Right ventricle myocardium superior (tissue), 1 donor: ENCODE measurements around the gene ECE2. TPM values are rescaled to one million over a fixed set of nuclear protein-coding genes. Genes with fewer than 3 reads are reported as not detected.

Source experiments
- ATAC-seq: fragments of 200-7000 bp; cut with Tn5 transposase; one replicate; pipeline ENCODE4 v1.9.1; 2020; ENCODE audit warnings: mild to moderate bottlenecking; ENCODE audit not compliant: poor library complexity
- DNase-seq: peaks from one replicate; pipeline ENCODE4 v3.0.0-alpha.2; 2020
- intact Hi-C: fragments of 100-400 bp; cut with DNase I; formaldehyde crosslinking; loops from one replicate; pipeline ENCODE4 v1.11.2; 2022
- total RNA-seq: library from RNA; stranded (reverse); fragmentation: NEBNext Ultra II Directional; extraction: Animal tissue kit (Norgen Biotek cat#: 25700); gene quantifications from one replicate; pipeline ENCODE4 v1.2.1, GENCODE V29; 2021
- donor health status: DM: no; HTN: yes; CAD: no; lungs with severe emphysema.

Gene ECE2
- total RNA-seq, 1 donor from 2014 or later, result not detected

- DNase-seq (no peak), ATAC-seq (no peak)
- intact Hi-C loops, result no loop called here
These were observed 36.6 kb upstream of the ECE2 start for GRCh38 chr3:184239221-184239620.

- DNase-seq (no peak), ATAC-seq (no peak)
- intact Hi-C loops, result no loop called here
These were observed 36.1 kb upstream of the ECE2 start for GRCh38 chr3:184239708-184240107.

- intact Hi-C loops, result no loop called here
- ATAC-seq (no peak), DNase-seq (no peak)
These were observed 35.3 kb upstream of the ECE2 start for GRCh38 chr3:184240384-184241140.

- intact Hi-C loops, result no loop called here
- no peak for DNase-seq
- ATAC-seq, result no peak
These were observed 34.7 kb upstream of the ECE2 start for GRCh38 chr3:184241141-184241446.

- intact Hi-C loops, result no loop called here
- peak; percentile 62 for DNase-seq
- ATAC-seq, result peak; percentile 80
These were observed 34.1 kb upstream of the ECE2 start for GRCh38 chr3:184241447-184242296.

- ATAC-seq, result no peak
- DNase-seq, result no peak
- intact Hi-C loops, result no loop called here
These were observed 33.5 kb upstream of the ECE2 start for GRCh38 chr3:184242297-184242685.

GRCh38 chr3:184248454-184249411 lies 27.1 kb upstream of the ECE2 start, which contains the start of gene ALG3:
Gene ALG3 (minus strand): TSS chr3:184248962. CDS start chr3:184248940, 22 bp downstream.
- ATAC-seq, result peak; percentile 90
- intact Hi-C loops, result loop anchor here (5.0 kb wide), 1 partner anchor 111 kb away; the partner anchor contains the start of gene EIF2B5
- peak; percentile 89 for DNase-seq

- intact Hi-C loops, result loop anchor here (5.0 kb wide), 1 partner anchor 112 kb away; the partner anchor contains the start of gene EIF2B5
- peak; percentile 99 for ATAC-seq
- DNase-seq, result peak; percentile 97
These were observed 26.2 kb upstream of the ECE2 start, which contains the start of gene EEF1AKMT4 for GRCh38 chr3:184249412-184250166. Gene EEF1AKMT4 (plus strand): TSS chr3:184249672. CDS start chr3:184249695, 23 bp downstream.

GRCh38 chr3:184250167-184250828 lies 25.5 kb upstream of the ECE2 start:
- ATAC-seq (peak; percentile 87), DNase-seq (peak; percentile 90)
- intact Hi-C loops, result no loop called here

GRCh38 chr3:184255291-184256039 lies 20.4 kb upstream of the ECE2 start:
- intact Hi-C loops, result no loop called here
- DNase-seq (no peak), ATAC-seq (no peak)

- intact Hi-C loops, result no loop called here
- no peak for DNase-seq
- no peak for ATAC-seq
These were observed 18.5 kb upstream of the ECE2 start for GRCh38 chr3:184257083-184257915.

- DNase-seq, result no peak
- no peak for ATAC-seq
- intact Hi-C loops, result no loop called here
These were observed 16.9 kb upstream of the ECE2 start for GRCh38 chr3:184258926-184259325.

GRCh38 chr3:184259396-184259877 lies 16.4 kb upstream of the ECE2 start:
- ATAC-seq, result peak; percentile 19
- no peak for DNase-seq
- intact Hi-C loops, result no loop called here

GRCh38 chr3:184259878-184260723 lies 15.7 kb upstream of the ECE2 start:
- intact Hi-C loops, result no loop called here
- DNase-seq (peak; percentile 59), ATAC-seq (peak; percentile 84)

GRCh38 chr3:184260724-184261269 lies 15.0 kb upstream of the ECE2 start:
- ATAC-seq, result no peak
- intact Hi-C loops, result no loop called here
- no peak for DNase-seq
